ENCODE data around the gene INTS7. TPM values are rescaled to one million over a fixed set of nuclear protein-coding genes. Genes with fewer than 3 reads are reported as not detected.

The INTS7 gene
- total and polyA plus RNA-seq, 9 of the 15 experiments (the other 6 are each of a cell fraction or from before 2014, with no cell fraction given): 27.3 to 68.4 (median 40.4) TPM

DNA sequence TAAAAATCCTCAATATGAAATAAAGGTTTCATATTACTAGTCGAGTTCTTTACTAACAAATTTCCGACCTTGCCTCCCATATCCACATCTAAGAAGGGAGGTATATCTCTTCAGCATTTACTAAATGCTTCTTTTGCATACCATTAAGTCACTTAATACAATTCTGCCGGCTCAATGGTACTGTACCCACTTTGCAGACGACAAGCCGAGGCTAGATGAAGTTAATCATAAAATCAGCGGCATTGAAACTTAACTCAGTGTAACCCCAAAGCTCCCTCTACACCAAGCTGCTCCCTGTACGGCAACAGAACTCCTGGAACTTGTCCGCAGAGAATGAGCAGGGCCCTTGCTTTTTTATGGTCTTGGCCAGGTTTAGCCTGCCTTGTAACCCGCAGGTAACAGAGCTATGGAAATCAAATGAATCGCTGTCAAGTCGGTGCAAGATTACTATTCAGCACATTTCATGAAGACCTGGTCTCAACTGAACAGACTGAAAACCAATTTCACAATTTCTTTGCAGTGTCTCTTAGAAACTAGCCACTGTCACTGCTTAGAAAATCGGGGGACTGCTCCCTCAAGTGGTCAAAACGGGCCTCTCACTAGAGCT, 738 bp downstream of the INTS7 start (continued):
- TF ChIP-seq, protein P1, sequence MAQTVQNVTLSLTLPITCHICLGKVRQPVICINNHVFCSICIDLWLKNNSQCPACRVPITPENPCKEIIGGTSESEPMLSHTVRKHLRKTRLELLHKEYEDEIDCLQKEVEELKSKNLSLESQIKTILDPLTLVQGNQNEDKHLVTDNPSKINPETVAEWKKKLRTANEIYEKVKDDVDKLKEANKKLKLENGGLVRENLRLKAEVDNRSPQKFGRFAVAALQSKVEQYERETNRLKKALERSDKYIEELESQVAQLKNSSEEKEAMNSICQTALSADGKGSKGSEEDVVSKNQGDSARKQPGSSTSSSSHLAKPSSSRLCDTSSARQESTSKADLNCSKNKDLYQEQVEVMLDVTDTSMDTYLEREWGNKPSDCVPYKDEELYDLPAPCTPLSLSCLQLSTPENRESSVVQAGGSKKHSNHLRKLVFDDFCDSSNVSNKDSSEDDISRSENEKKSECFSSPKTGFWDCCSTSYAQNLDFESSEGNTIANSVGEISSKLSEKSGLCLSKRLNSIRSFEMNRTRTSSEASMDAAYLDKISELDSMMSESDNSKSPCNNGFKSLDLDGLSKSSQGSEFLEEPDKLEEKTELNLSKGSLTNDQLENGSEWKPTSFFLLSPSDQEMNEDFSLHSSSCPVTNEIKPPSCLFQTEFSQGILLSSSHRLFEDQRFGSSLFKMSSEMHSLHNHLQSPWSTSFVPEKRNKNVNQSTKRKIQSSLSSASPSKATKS (CRISPR knock-in tag; IDR thresholded peaks at IDR 0.05): no peak
- TF ChIP-seq GATA2 (CRISPR knock-in tag; IDR thresholded peaks at IDR 0.05) (0 out of 2 replicates have a peak, but pooled peaks have one; percentile 21), XRCC5 (IDR thresholded peaks at IDR 0.05; ENCODE audit: low read depth, low read length) (peak; percentile 94; the same call in 1 of the 2 replicates), ERF (CRISPR knock-in tag; IDR thresholded peaks at IDR 0.05) (no peak), SIRT6 (IDR thresholded peaks at IDR 0.05; ENCODE audit: low read depth, low read length) (no peak), MTF1 (CRISPR knock-in tag; IDR thresholded peaks at IDR 0.05; ENCODE audit: borderline replicate concordance) (no peak), ESRRA (IDR thresholded peaks at IDR 0.05; ENCODE audit: borderline replicate concordance, low read depth) (no peak), MED1 (CRISPR knock-in tag; IDR thresholded peaks at IDR 0.05; ENCODE audit: borderline replicate concordance) (no peak), ZNF79 (CRISPR knock-in tag; IDR thresholded peaks at IDR 0.05; ENCODE audit: low read depth) (no peak), SMC3 (conservative IDR thresholded peaks at IDR 0.05; ENCODE audit: insufficient read depth, low read depth, low read length) (peak; percentile 55; the same call in 1 of the 2 replicates), FOXK2 (conservative IDR thresholded peaks at IDR 0.05 in 1 of 2, IDR thresholded peaks at IDR 0.05 in 1 of 2; ENCODE audit: low read depth in 2 of 2) (0 out of 4 replicates have a peak, but pooled peaks of 1 of the 2 experiments have one; percentile 2), ZNF316 (IDR thresholded peaks at IDR 0.05) (peak; percentile 71), ZNF253 (CRISPR knock-in tag; conservative IDR thresholded peaks at IDR 0.05) (no peak), RAD21 (CRISPR knock-in tag; conservative IDR thresholded peaks at IDR 0.05 in 1 of 2, IDR thresholded peaks at IDR 0.05 in 1 of 2) (peak; percentile 88 to 91), TAF9B (IDR thresholded peaks at IDR 0.05; ENCODE audit: partially characterized antibody) (no peak), RBM34 (IDR thresholded peaks at IDR 0.05; ENCODE audit: borderline replicate concordance, insufficient read depth, low read length) (no peak), BCOR (IDR thresholded peaks at IDR 0.05) (peak; percentile 89; the same call in 1 of the 2 replicates), MTA2 (IDR thresholded peaks at IDR 0.05; ENCODE audit: low read depth) (no peak), CSDE1 (IDR thresholded peaks at IDR 0.05) (no peak), DPF2 (IDR thresholded peaks at IDR 0.05) (peak; percentile 70; the same call in 1 of the 2 replicates), NR2C1 (IDR thresholded peaks at IDR 0.05) (no peak), NR2C1 (tag; IDR thresholded peaks at IDR 0.05) (no peak), MIER1 (IDR thresholded peaks at IDR 0.05; ENCODE audit: low read depth) (no peak)
- TF ChIP-seq, protein P2, sequence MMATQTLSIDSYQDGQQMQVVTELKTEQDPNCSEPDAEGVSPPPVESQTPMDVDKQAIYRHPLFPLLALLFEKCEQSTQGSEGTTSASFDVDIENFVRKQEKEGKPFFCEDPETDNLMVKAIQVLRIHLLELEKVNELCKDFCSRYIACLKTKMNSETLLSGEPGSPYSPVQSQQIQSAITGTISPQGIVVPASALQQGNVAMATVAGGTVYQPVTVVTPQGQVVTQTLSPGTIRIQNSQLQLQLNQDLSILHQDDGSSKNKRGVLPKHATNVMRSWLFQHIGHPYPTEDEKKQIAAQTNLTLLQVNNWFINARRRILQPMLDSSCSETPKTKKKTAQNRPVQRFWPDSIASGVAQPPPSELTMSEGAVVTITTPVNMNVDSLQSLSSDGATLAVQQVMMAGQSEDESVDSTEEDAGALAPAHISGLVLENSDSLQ (IDR thresholded peaks at IDR 0.05): no peak
- TF ChIP-seq, protein P3, sequence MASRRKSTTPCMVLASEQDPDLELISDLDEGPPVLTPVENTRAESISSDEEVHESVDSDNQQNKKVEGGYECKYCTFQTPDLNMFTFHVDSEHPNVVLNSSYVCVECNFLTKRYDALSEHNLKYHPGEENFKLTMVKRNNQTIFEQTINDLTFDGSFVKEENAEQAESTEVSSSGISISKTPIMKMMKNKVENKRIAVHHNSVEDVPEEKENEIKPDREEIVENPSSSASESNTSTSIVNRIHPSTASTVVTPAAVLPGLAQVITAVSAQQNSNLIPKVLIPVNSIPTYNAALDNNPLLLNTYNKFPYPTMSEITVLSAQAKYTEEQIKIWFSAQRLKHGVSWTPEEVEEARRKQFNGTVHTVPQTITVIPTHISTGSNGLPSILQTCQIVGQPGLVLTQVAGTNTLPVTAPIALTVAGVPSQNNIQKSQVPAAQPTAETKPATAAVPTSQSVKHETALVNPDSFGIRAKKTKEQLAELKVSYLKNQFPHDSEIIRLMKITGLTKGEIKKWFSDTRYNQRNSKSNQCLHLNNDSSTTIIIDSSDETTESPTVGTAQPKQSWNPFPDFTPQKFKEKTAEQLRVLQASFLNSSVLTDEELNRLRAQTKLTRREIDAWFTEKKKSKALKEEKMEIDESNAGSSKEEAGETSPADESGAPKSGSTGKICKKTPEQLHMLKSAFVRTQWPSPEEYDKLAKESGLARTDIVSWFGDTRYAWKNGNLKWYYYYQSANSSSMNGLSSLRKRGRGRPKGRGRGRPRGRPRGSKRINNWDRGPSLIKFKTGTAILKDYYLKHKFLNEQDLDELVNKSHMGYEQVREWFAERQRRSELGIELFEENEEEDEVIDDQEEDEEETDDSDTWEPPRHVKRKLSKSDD (conservative IDR thresholded peaks at IDR 0.05; ENCODE audit: low read length): no peak

Measured in K562 (cell line).